Testis (tissue), 2 donors: ENCODE data around the gene PTGDS.

Experiments
- POLR2A ChIP-seq: fragments of 450-650 bp; IDR thresholded peaks from one replicate; pipeline ENCODE4 v1.6.1; 2017; ENCODE audit warnings: antibody characterized with exemption, mild to moderate bottlenecking, moderate library complexity
- TF ChIP-seq, protein P1 (sequence below), 3 experiments: fragments of 450-650 bp in 2 of 3; fragments of 200-600 bp in 1 of 3; sonication (generic) in 1 of 3; IDR thresholded peaks; one replicate each; pipeline ENCODE4 v1.5.1; 2016 to 2019; ENCODE audit warnings: antibody characterized with exemption in 3 of 3, mild to moderate bottlenecking in 2 of 3, moderate library complexity in 1 of 3

DNA sequence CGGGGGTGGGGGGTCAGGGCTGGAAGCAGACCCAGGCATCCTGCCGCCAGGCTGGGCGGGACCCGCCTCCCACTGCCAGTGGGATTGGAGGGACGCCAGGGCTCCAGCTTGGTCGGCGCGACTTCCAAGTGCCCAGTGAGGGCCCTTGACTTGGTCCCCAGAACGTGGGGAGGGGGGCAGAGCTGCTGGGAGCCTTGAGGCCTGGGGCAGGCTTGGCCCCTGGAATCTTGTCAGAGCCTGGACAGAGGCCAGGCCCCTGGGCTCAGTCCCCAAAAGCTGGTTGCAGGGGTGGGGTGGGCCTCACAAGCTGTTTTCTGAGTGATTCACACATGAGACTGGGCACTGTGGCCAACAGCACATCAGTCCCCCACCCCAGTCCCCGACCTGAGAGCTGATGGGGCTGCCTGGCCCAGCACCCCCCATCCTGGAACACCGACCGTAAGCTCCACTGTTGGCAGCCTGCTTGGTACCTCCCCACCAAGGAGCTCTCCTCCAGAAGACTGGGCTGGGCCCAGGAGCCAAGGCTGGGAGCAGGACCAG is 18.5 kb downstream of the PTGDS start:
- TF ChIP-seq, protein P1, sequence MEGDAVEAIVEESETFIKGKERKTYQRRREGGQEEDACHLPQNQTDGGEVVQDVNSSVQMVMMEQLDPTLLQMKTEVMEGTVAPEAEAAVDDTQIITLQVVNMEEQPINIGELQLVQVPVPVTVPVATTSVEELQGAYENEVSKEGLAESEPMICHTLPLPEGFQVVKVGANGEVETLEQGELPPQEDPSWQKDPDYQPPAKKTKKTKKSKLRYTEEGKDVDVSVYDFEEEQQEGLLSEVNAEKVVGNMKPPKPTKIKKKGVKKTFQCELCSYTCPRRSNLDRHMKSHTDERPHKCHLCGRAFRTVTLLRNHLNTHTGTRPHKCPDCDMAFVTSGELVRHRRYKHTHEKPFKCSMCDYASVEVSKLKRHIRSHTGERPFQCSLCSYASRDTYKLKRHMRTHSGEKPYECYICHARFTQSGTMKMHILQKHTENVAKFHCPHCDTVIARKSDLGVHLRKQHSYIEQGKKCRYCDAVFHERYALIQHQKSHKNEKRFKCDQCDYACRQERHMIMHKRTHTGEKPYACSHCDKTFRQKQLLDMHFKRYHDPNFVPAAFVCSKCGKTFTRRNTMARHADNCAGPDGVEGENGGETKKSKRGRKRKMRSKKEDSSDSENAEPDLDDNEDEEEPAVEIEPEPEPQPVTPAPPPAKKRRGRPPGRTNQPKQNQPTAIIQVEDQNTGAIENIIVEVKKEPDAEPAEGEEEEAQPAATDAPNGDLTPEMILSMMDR (IDR thresholded peaks at IDR 0.05), result no peak
- TF ChIP-seq POLR2A, result no peak
